Transverse colon (tissue), 3 donors: Measurements from ENCODE around the gene IFT81.

Experiments used
- EP300 ChIP-seq: sonication (generic); formaldehyde crosslinking; IDR thresholded peaks from one replicate; pipeline ENCODE4 v1.6.1; 2017; ENCODE audit warnings: antibody characterized with exemption, low read depth
- POLR2A ChIP-seq: fragments of 450-650 bp; IDR thresholded peaks from one replicate; pipeline ENCODE4 v1.6.1; 2016; ENCODE audit warnings: antibody characterized with exemption, mild to moderate bottlenecking, moderate library complexity
- TF ChIP-seq, protein P1 (sequence below), 5 experiments: fragments of 200-600 bp in 3 of 5; fragments of 450-650 bp in 2 of 5; sonication (generic) in 3 of 5; IDR thresholded peaks; 1 replicate in 2 of 5; 2 replicates in 3 of 5; pipeline ENCODE4 v1.5.1; 2016 to 2017; ENCODE audit warnings: antibody characterized with exemption in 5 of 5, inconsistent platforms in 3 of 5, mild to moderate bottlenecking in 2 of 5, moderate library complexity in 1 of 5

- TF ChIP-seq, protein P1, sequence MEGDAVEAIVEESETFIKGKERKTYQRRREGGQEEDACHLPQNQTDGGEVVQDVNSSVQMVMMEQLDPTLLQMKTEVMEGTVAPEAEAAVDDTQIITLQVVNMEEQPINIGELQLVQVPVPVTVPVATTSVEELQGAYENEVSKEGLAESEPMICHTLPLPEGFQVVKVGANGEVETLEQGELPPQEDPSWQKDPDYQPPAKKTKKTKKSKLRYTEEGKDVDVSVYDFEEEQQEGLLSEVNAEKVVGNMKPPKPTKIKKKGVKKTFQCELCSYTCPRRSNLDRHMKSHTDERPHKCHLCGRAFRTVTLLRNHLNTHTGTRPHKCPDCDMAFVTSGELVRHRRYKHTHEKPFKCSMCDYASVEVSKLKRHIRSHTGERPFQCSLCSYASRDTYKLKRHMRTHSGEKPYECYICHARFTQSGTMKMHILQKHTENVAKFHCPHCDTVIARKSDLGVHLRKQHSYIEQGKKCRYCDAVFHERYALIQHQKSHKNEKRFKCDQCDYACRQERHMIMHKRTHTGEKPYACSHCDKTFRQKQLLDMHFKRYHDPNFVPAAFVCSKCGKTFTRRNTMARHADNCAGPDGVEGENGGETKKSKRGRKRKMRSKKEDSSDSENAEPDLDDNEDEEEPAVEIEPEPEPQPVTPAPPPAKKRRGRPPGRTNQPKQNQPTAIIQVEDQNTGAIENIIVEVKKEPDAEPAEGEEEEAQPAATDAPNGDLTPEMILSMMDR (IDR thresholded peaks at IDR 0.05): no peak
- TF ChIP-seq EP300 (no peak), POLR2A (no peak)
These were observed 110.6 kb downstream of the IFT81 start for GRCh38 chr12:110234755-110235154.
